CD4-positive, alpha-beta T cell treated with Interleukin-10 for 1 hour (primary cell): ENCODE measurements around the gene WWTR1.

Source experiments
- DNase-seq: peaks from one replicate; pipeline ENCODE4 v3.0.0-alpha.2; 2020

Gene WWTR1

GRCh38 chr3:149490260-149490971 lies 167.4 kb downstream of the WWTR1 start:
- DNase-seq = no peak

GRCh38 chr3:149489060-149489690 lies 168.7 kb downstream of the WWTR1 start:
- DNase-seq = no peak

- DNase-seq = peak; percentile 21
Observed at GRCh38 chr3:149487598-149488197, 170.1 kb downstream of the WWTR1 start.

GRCh38 chr3:149486726-149487125 lies 171.1 kb downstream of the WWTR1 start:
- DNase-seq = no peak

- DNase-seq = no peak
Observed at GRCh38 chr3:149481491-149481890, 176.3 kb downstream of the WWTR1 start.

GRCh38 chr3:149481056-149481455 lies 176.8 kb downstream of the WWTR1 start:
- no peak for DNase-seq

GRCh38 chr3:149480326-149481017 lies 177.4 kb downstream of the WWTR1 start:
- DNase-seq = peak; percentile 30

- no peak for DNase-seq
Observed at GRCh38 chr3:149479621-149480325, 178.1 kb downstream of the WWTR1 start.

- no peak for DNase-seq
Observed at GRCh38 chr3:149476225-149476624, 181.6 kb downstream of the WWTR1 start.

- no peak for DNase-seq
Observed at GRCh38 chr3:149475451-149476060, 182.3 kb downstream of the WWTR1 start.

GRCh38 chr3:149474250-149474817 lies 183.5 kb downstream of the WWTR1 start, which contains the start of gene TM4SF4:
Gene TM4SF4 (plus strand): TSS chr3:149474697. CDS start chr3:149474878, 181 bp downstream.
- DNase-seq = no peak

GRCh38 chr3:149473357-149474249 lies 184.2 kb downstream of the WWTR1 start:
- no peak for DNase-seq

GRCh38 chr3:149472030-149472797 lies 185.6 kb downstream of the WWTR1 start:
- no peak for DNase-seq

GRCh38 chr3:149470381-149470780 lies 187.4 kb downstream of the WWTR1 start:
- DNase-seq = no peak

GRCh38 chr3:149468504-149469212 lies 189.2 kb downstream of the WWTR1 start:
- DNase-seq = no peak
